HEK293 (cell line): Measurements from ENCODE around the gene CREBBP.

Experiments
- CTCF ChIA-PET: fragments of 350-600 bp; formaldehyde crosslinking; extraction: SDS; loops from one replicate; lab custom pipeline; 2021; ENCODE audit warnings: antibody characterized with exemption; lab: Yijun Ruan, JAX
- POLR2A ChIA-PET: fragments of 300-600 bp; formaldehyde crosslinking; extraction: SDS; loops from one replicate; lab custom pipeline; 2020; ENCODE audit warnings: antibody characterized with exemption, inconsistent platforms; lab: Yijun Ruan, JAX
- H3K27ac ChIP-seq: fragments of 200-500 bp; sonication (Bioruptor generic); 2 replicates; pipeline ENCODE4 v1.5.1; 2014; ENCODE audit warnings: low read depth, low read length, control low read depth, inconsistent platforms; ENCODE audit errors: extremely low read depth
- H3K36me3 ChIP-seq, 2 experiments: fragments of 200-500 bp in 1 of 2; sonication (Bioruptor generic) in 1 of 2; 1 replicate in 1 of 2; 2 replicates in 1 of 2; pipeline ENCODE4 v1.5.1; 2014 to 2017; ENCODE audit warnings: inconsistent platforms in 2 of 2, low read length in 2 of 2; ENCODE audit not compliant: control insufficient read depth in 2 of 2, insufficient read depth in 1 of 2
- H3K4me1 ChIP-seq: fragments of 200-500 bp; sonication (Bioruptor generic); 2 replicates; pipeline ENCODE4 v1.5.1; 2014; ENCODE audit warnings: mild to moderate bottlenecking, low read length, inconsistent platforms; ENCODE audit not compliant: control insufficient read depth, insufficient read depth
- H3K4me3 ChIP-seq: 2 replicates; pipeline ENCODE4 v1.5.1; 2011; ENCODE audit warnings: low read depth, mild to moderate bottlenecking, control low read depth, low read length, moderate library complexity
- H3K9me3 ChIP-seq: fragments of 200-500 bp; sonication (Bioruptor generic); 2 replicates; pipeline ENCODE4 v1.5.1; 2014; ENCODE audit warnings: low read depth, low read length, inconsistent platforms; ENCODE audit not compliant: control insufficient read depth, insufficient read depth
- GFI1B ChIP-seq: fragments of 450-650 bp; formaldehyde crosslinking; IDR thresholded peaks from 2 replicates; pipeline ENCODE4 v1.5.1; 2016; ENCODE audit warnings: missing biosample characterization, missing genetic modification characterization
- GLIS1 ChIP-seq: fragments of 450-650 bp; formaldehyde crosslinking; IDR thresholded peaks from 2 replicates; pipeline ENCODE4 v1.5.1; 2016; ENCODE audit warnings: missing biosample characterization, missing genetic modification characterization
- HOXD13 ChIP-seq: sonication (generic); formaldehyde crosslinking; IDR thresholded peaks from 2 replicates; pipeline ENCODE4 v1.8.0; 2022; ENCODE audit warnings: missing genetic modification reagents, borderline replicate concordance
- MZF1 ChIP-seq: fragments of 450-650 bp; formaldehyde crosslinking; IDR thresholded peaks from 2 replicates; pipeline ENCODE4 v1.5.1; 2017; ENCODE audit warnings: missing biosample characterization, missing genetic modification characterization, borderline replicate concordance
- OSR2 ChIP-seq: fragments of 450-650 bp; formaldehyde crosslinking; IDR thresholded peaks from 2 replicates; pipeline ENCODE4 v1.5.1; 2016; ENCODE audit warnings: missing biosample characterization, missing genetic modification characterization
- PRDM10 ChIP-seq: fragments of 450-650 bp; formaldehyde crosslinking; IDR thresholded peaks from 2 replicates; pipeline ENCODE4 v1.5.1; 2016; ENCODE audit warnings: missing biosample characterization, missing genetic modification characterization
- PRDM6 ChIP-seq: fragments of 450-650 bp; formaldehyde crosslinking; IDR thresholded peaks from 2 replicates; pipeline ENCODE4 v1.5.1; 2017; ENCODE audit warnings: missing biosample characterization, missing genetic modification characterization
- SCRT1 ChIP-seq: fragments of 450-650 bp; formaldehyde crosslinking; IDR thresholded peaks from 2 replicates; pipeline ENCODE4 v1.5.1; 2016; ENCODE audit warnings: missing biosample characterization, missing genetic modification characterization, borderline replicate concordance
- SCRT2 ChIP-seq: fragments of 450-650 bp; formaldehyde crosslinking; IDR thresholded peaks from 2 replicates; pipeline ENCODE4 v1.5.1; 2016; ENCODE audit warnings: missing biosample characterization, missing genetic modification characterization
- SETDB1 ChIP-seq: IDR thresholded peaks from one replicate; pipeline ENCODE4 v1.6.1; 2017; ENCODE audit warnings: mild to moderate bottlenecking, low read length, moderate library complexity, mixed read lengths; ENCODE audit not compliant: insufficient read length
- WT1 ChIP-seq: fragments of 450-650 bp; formaldehyde crosslinking; IDR thresholded peaks from 2 replicates; pipeline ENCODE4 v1.5.1; 2016; ENCODE audit warnings: missing biosample characterization, missing genetic modification characterization
- ZBTB17 ChIP-seq: fragments of 450-650 bp; formaldehyde crosslinking; IDR thresholded peaks from 2 replicates; pipeline ENCODE4 v1.5.1; 2016; ENCODE audit warnings: missing biosample characterization, missing genetic modification characterization
- ZBTB44 ChIP-seq: fragments of 450-650 bp; IDR thresholded peaks from 2 replicates; pipeline ENCODE4 v1.5.1; 2018; ENCODE audit warnings: missing biosample characterization, mild to moderate bottlenecking, missing genetic modification characterization
- ZEB2 ChIP-seq: fragments of 450-650 bp; formaldehyde crosslinking; IDR thresholded peaks from 2 replicates; pipeline ENCODE4 v1.5.1; 2016; ENCODE audit warnings: missing biosample characterization, missing genetic modification characterization
- ZFHX2 ChIP-seq: fragments of 450-650 bp; formaldehyde crosslinking; conservative IDR thresholded peaks from 2 replicates; pipeline ENCODE4 v1.5.1; 2016; ENCODE audit warnings: missing biosample characterization, missing genetic modification characterization
- ZNF140 ChIP-seq: fragments of 450-650 bp; formaldehyde crosslinking; IDR thresholded peaks from 2 replicates; pipeline ENCODE4 v1.5.1; 2016; ENCODE audit warnings: missing biosample characterization, missing genetic modification characterization
- ZNF449 ChIP-seq: fragments of 450-650 bp; formaldehyde crosslinking; IDR thresholded peaks from 2 replicates; pipeline ENCODE4 v1.5.1; 2017; ENCODE audit warnings: missing biosample characterization, mild to moderate bottlenecking, missing genetic modification characterization, moderate library complexity
- ZNF48 ChIP-seq: fragments of 450-650 bp; formaldehyde crosslinking; IDR thresholded peaks from 2 replicates; pipeline ENCODE4 v1.5.1; 2016; ENCODE audit warnings: missing biosample characterization, missing genetic modification characterization
- ZNF513 ChIP-seq: fragments of 450-650 bp; IDR thresholded peaks from 2 replicates; pipeline ENCODE4 v1.5.1; 2018; ENCODE audit warnings: missing biosample characterization, missing genetic modification characterization
- ZNF600 ChIP-seq: fragments of 450-650 bp; formaldehyde crosslinking; IDR thresholded peaks from 2 replicates; pipeline ENCODE4 v1.5.1; 2016; ENCODE audit warnings: missing biosample characterization, missing genetic modification characterization
- ZNF664 ChIP-seq: fragments of 450-650 bp; formaldehyde crosslinking; IDR thresholded peaks from 2 replicates; pipeline ENCODE4 v1.5.1; 2016; ENCODE audit warnings: missing biosample characterization, missing genetic modification characterization
- ZNF670 ChIP-seq: fragments of 450-650 bp; formaldehyde crosslinking; IDR thresholded peaks from 2 replicates; pipeline ENCODE4 v1.5.1; 2016; ENCODE audit warnings: missing biosample characterization, missing genetic modification characterization, low read depth
- ZNF677 ChIP-seq: fragments of 450-650 bp; IDR thresholded peaks from 2 replicates; pipeline ENCODE4 v1.5.0; 2018; ENCODE audit warnings: missing biosample characterization, mild to moderate bottlenecking, missing genetic modification characterization, moderate library complexity

CREBBP gene

GRCh38 chr16:3838600-3839401 lies 41.7 kb downstream of the CREBBP start:
- Histone ChIP-seq H3K9me3 (no peaks in the 10 kb centered on the region), H3K27ac (peak overlapping the region; percentile 43; the same call in 1 of the 2 replicates), H3K36me3 (peaks cover 0 to 3% of the 10 kb centered on the region in 2 experiments; a peak in 1 of 3 replicates), H3K4me1 (peaks cover 36% of the 10 kb centered on the region), H3K4me3 (no peak overlapping the region)
- ChIA-PET POLR2A (no interaction called here), CTCF (interaction anchor here (0.6 kb wide), 1 partner anchor 99 kb away, joined by 4 read pairs; no protein-coding TSS in a partner anchor)
- TF ChIP-seq ZNF449 (peak; percentile 44; the same call in 1 of the 2 replicates), PRDM6 (peak; percentile 79), GFI1B (tag by site-specific recombination) (no peak), ZEB2 (tag by site-specific recombination) (no peak), ZNF140 (no peak), SETDB1 (no peak), ZFHX2 (tag by site-specific recombination) (peak; percentile 43; the same call in 1 of the 2 replicates), ZNF664 (tag by site-specific recombination) (peak; percentile 95), ZBTB17 (tag by site-specific recombination) (no peak), WT1 (tag by site-specific recombination) (0 out of 2 replicates have a peak, but pooled peaks have one; percentile 5), MZF1 (tag by site-specific recombination) (no peak), OSR2 (tag by site-specific recombination) (peak; percentile 99), GLIS1 (peak; percentile 49), ZBTB44 (peak; percentile 75; the same call in 1 of the 2 replicates)

- peaks cover 36% of the 10 kb centered on the region for H3K4me1 ChIP-seq
- H3K27ac ChIP-seq, result no peak overlapping the region
- no peak overlapping the region for H3K4me3 ChIP-seq
- ChIA-PET POLR2A (no interaction called here), CTCF (interaction anchor here (0.6 to 1.1 kb wide), 4 partner anchors 10 to 451 kb away, joined by 3 to 4 read pairs (median 3); no protein-coding TSS in a partner anchor)
- H3K9me3 ChIP-seq, result no peaks in the 10 kb centered on the region
- H3K36me3 ChIP-seq, result peaks cover 0 to 3% of the 10 kb centered on the region in 2 experiments; a peak in 1 of 3 replicates
- TF ChIP-seq SCRT1, result peak; percentile 89
- TF ChIP-seq ZNF677 (tag by site-specific recombination), result no peak
- no peak for TF ChIP-seq ZNF48 (tag by site-specific recombination)
- no peak for TF ChIP-seq ZNF513 (tag by site-specific recombination)
- no peak for TF ChIP-seq ZNF670 (tag by site-specific recombination)
- peak; percentile 88 for TF ChIP-seq SCRT2 (tag by site-specific recombination)
- no peak for TF ChIP-seq HOXD13 (CRISPR knock-in tag)
- peak; percentile 41; the same call in 1 of the 2 replicates for TF ChIP-seq ZNF600 (tag by site-specific recombination)
- peak; percentile 56; the same call in 1 of the 2 replicates for TF ChIP-seq PRDM10
Observed at GRCh38 chr16:3837851-3838586, 42.5 kb downstream of the CREBBP start.
